NCI-H1092 treated with DMSO at 0.1 percent for 48 hours (cell line): Measurements from ENCODE around the gene CCDC170.
A peak's percentile ranks its signal among the peaks of the same experiment; 100 is the strongest.
"Not testable (repeated sequence)": the region's sequence is repeated elsewhere in the genome, so short reads cannot be mapped to it uniquely, and the experiment has no call there.

ENCODE experiments used
- DNase-seq: peaks from one replicate; lab custom pipeline; 2025; lab: John Stamatoyannopoulos, UW

CCDC170 gene, protein sequence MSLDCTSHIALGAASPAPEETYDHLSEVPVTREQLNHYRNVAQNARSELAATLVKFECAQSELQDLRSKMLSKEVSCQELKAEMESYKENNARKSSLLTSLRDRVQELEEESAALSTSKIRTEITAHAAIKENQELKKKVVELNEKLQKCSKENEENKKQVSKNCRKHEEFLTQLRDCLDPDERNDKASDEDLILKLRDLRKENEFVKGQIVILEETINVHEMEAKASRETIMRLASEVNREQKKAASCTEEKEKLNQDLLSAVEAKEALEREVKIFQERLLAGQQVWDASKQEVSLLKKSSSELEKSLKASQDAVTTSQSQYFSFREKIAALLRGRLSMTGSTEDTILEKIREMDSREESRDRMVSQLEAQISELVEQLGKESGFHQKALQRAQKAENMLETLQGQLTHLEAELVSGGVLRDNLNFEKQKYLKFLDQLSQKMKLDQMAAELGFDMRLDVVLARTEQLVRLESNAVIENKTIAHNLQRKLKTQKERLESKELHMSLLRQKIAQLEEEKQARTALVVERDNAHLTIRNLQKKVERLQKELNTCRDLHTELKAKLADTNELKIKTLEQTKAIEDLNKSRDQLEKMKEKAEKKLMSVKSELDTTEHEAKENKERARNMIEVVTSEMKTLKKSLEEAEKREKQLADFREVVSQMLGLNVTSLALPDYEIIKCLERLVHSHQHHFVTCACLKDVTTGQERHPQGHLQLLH

DNA sequence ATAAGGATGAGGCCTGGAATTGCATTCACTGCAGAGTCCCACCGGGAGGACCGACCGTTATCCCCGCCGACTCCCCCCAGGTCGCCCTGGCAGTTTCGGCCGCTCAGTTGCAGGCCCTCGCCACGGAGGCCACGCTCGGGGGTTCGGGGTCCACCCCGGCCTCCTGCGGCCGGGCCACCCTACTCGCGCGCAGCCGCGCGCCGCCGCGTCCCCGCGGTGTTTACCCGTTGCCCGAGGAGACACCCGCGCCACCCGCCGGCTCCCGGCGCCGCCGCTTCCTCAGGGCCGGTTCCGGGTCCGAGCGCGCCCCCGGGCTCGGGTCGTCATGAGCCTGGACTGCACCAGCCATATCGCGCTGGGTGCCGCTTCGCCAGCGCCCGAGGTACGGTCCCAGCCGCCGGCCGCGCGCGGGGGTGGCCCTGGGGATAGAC lies at the start of gene CCDC170:
CCDC170 (plus strand) TSS at position 214 of the 431 bp plus-strand sequence; CDS start at position 326, 112 bp downstream.
- DNase-seq, result no peak

DNA sequence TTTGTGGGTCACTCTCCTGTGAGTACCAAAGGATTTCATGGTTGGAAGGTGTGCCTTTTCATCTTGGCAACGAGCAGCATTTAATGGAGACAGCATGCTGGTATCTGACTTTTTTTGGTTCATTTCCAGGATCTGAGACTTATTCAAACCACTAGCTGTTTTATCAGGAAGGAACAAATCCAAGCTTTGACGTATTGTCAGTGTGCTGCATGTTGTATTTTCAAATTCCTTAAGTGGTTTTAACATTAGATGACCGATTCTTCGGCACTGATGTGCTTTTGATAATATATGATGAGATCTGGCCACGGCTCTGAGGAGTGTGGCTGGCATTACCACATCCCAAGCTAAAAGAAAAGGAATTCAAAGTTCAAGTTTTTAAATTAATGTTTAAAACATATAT lies 48.3 kb upstream of the CCDC170 start:
- DNase-seq, result no peak

DNA sequence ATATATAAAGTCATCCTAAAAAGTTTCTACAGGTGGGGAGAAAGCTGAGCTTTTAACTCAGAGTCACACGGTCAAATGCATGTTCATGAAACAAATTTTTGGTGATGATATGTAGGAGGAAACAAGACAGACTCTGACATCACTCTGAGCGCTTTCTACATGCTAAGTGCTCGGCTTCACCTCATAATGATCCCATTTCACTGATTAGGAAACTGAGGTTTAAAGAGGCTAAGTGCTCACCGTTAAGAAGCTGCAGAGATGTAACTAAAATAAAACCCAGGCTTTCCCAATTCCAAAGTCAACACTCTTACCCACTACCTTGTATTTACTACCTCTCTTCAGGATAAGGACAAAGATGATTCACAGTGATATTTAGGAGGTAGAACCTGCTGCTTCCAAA lies 46.6 kb upstream of the CCDC170 start:
- no peak for DNase-seq

DNA sequence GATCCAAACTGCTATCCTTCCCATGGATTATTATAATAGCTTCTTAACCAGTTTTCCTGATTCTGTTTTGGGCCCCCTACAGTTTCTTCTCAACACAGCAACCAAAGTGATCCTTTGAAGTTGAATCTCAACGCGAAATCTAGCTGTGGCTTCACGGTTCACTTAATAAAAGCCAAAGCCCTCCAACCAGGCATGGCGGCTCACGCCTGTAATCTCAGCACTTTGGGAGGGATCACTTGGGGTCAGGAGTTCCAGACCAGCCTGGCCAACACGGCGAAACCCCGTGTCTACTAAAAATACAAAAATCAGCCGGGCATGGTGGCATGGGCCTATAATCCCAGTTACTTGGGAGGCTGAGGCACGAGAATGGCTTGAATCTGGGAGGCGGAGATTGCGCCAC lies 45.2 kb upstream of the CCDC170 start:
- no peak for DNase-seq

DNA sequence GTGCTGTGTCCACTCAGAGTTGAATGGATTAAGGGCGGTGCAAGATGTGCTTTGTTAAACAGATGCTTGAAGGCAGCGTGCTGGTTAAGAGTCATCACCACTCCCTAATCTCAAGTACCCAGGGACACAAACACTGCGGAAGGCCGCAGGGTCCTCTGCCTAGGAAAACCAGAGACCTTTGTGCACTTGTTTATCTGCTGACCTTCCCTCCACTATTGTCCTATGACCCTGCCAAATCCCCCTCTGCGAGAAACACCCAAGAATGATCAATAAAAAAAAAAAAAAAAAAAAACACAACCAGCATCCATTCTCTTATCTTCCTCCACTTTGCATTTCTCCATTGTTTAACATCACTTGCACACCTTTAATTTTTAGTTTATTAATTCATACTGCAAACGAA lies 42.9 kb upstream of the CCDC170 start:
- DNase-seq, result not testable (repeated sequence)

DNA sequence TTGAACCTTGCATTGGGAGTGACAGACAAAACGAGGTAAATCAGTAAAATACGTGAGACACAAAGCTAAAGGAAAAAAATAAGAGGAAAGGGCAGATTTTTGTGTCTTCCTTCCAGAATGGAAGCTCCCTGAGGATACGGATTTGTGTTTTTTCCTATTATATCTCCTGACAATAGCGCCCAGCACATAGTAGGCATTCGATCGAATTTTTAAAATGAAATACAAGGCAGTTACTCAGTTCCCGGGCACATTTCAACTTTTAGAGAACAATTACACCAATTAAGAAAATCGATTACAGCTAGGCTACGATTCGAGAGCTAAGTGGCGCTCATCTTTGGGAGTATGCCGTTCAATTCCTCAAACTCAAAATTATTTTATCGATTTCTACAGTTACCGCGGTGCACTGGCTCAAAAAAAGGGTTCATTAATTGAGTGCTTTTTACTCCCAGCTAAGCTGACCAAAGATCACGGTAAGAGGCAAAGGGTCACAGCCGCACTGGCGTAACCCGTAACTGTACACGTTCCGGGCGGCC lies 42.3 kb upstream of the CCDC170 start:
- no peak for DNase-seq

DNA sequence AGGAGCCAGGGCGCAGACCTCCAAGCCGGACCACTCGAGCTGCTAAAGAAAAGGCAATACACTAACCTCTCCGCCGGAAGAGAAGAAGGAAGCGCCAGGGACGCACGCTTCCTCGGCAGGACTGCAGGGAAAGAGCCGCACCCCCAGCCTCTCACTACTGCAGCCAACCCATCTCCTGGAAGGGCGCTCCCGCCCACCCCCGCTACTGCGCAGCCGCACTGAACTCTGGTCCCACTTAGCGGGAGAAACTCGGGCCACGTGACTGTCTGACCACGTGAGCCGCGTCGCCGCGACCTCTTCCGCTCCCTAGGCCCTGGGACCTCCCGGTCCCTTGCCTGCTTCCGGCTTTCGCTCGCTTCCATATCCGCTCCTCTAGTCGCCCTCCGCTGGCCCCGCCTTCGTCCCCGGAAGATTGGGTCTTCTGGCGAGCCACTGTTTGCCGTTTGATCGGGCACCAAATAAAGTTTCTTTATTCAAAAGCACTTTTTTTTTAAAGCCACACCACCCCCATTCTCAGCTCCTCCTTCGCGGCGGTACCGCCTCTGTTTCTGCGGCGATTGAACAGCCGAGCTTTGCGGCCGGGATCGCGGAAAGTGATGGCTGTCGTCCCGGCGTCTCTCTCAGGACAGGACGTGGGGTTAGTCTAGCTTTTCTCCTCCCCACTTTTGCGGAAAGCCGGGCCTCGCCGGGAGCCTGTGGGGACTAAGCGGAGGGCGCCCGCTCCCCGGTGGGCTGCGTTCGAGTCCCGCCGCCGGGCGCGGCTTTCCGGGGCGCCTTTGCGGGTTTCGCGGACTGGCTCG lies 41.7 kb upstream of the CCDC170 start, which contains the start of gene RMND1:
RMND1 (minus strand) TSS at position 177 of the 800 bp plus-strand sequence. CDS start 6,315 bp downstream, outside the sequence.
- peak; percentile 100 for DNase-seq

DNA sequence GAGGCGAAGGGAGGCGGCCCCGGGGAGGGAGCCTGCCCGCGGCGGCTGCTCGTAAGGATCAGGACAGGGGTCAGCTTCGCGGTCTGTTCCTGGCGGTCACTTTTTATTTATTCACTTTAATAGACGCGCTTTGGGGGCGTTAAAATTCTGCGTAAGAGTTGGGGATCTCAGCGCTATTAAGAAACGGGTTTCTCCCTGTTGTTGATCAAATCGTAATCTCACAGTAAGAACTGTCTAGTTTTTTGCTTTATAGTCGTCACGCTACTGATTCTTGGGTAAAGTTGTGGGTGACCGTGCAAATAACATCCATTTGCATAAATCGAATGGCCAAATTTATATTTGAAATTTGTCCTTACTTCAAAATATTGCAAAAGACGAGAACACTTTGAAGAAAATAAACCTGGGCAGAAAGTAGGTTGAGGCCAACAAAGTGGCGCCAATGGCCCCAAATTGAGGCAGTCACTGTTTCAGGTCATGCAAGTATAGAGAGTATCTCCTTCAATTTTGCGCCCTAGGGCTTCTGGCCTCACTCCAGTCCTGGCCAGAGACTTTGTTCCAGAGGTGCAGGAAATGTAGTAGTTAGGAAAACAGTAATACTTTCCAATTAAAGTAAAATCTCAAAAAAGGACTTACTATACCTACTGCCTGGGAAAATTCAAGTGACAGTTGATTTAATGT lies 40.9 kb upstream of the CCDC170 start:
- DNase-seq, result peak; percentile 51

DNA sequence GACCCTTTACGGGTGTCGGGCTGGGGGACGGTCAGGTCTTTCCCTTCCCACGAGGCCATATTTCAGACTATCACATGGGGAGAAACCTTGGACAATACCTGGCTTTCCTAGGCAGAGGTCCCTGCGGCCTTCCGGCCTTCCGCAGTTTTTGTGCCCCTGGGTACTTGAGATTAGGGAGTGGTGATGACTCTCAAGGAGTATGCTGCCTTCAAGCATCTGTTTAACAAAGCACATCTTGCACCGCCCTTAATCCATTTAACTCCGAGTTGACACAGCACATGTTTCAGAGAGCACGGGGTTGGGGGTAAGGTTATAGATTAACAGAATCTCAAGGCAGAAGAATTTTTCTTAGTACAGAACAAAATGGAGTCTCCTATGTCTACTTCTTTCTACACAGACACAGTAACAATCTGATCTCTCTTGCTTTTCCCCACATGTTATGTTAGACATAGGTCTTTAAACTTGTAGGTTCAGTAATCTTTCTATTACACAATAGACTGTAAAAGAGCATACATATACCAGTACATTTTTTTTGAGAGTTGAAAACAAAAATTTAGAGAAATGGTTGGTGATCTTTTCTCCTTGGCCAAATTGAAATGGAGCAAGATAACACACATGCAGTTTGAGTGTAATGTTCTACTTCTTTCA lies 37.9 kb upstream of the CCDC170 start:
- not testable (repeated sequence) for DNase-seq

DNA sequence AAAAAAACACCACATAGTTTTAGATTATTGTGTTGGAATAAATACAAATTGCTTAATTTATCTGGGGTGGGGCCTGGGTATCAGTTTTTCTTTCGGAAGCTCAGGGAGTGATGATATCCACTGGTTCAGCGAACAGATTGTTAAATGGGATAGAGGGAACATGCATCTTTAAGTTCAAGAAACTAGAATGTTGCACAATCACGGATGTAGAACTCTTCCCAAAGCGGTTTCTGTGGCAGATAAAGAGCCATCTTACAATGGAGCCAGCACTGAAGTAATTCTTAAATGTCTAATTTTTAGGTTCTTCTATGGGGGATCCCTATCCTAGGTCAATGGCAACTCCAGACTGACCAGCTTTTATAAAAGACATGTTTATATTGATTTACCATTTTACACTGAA lies 32.1 kb upstream of the CCDC170 start:
- DNase-seq, result no peak

DNA sequence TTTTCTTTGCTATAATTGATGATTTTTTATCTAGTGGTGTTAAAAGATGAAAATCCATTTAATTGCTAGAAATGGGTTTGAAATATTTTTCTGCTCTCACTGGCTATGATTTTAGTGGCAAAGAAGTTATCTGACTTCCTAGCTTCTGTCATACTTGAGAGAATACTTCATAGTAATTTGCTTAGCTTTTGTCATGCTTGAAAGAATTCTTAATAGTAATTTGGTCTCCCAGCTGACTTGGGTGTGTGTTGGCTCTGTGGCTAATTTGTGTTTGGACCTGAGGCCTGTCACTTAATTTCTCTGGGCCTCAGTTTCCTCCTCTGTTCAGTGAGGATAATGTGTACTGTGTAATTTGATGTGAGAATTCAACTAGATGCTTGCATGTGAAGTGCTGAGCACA lies 29.1 kb upstream of the CCDC170 start:
- DNase-seq, result no peak

DNA sequence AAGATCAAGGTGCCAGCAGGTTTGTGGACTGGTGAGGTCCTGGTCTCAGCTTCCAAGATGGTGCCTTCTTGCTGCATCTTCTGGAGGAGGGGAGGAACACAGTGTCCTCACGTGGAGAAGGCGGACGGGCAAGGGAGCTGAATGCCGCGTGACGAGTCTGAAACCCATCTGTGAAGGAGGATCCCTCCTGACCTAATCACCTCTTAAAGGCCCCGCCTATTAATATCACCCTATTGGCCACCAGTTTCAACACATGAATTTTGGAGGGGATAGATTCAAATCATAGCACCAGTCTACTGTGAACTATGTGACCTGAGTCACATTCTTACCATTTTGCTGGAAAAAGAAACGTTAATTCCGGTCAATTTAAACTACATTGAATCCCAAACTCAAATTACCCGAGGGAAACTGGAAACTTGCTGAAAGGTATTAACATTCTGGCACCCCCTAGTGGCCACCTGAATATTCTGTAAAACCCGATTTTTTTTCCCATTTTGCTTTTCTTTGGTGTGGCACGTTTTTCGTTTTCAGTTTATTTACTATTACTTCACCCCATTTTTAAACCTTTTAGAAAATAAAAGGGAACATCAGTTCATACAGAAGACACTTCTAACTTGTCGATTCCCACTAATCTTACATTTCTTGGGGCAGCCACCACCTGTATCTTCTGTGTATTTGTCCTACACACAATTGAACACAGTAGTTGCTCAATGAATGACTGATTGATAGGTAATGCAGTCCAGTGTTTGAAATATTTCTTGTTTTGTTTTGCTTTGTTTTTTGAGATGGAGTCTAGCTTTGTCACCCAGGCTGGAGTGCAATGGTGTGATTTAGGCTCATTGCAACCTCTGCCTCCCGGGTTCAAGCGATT lies 17.9 kb upstream of the CCDC170 start:
- peak; percentile 14 for DNase-seq

DNA sequence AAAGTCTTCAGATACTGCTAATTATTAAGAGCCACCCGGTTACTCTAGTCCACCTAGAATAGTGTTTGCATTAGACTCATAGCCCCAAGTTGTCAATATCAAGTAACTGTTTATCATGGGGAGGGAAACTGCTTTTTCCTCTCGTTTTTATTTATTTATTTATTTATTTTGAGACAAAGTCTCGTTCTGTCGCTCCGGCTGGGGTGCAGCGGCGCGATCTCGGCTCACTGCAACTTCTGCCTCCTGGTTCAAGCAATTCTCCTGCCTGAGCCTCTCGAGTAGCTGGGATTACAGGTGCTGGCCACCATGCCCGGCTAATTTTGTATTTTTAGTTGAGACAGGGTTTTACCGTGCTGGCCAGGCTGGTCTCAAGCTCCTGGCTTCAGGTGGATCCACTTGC lies 16.1 kb upstream of the CCDC170 start:
- no peak for DNase-seq

DNA sequence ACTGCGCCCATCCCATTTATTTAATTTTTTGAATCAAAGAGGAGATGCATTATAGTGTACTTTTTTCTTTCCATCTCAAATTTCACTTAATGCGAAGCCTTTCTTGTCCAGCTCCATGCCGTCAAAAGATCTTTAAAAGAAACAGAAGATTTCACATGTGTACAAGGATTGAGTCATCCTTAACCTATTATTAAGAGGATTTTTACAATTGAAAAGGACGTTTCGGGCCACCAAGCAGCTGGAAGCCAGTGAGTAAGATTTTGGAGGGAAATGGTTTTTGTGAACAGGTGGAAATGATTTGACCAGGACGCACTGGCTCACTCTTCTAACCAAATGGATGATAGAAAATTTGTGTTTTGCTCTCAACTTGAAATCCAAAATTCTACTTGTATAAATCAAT lies 15.1 kb upstream of the CCDC170 start:
- DNase-seq, result no peak

DNA sequence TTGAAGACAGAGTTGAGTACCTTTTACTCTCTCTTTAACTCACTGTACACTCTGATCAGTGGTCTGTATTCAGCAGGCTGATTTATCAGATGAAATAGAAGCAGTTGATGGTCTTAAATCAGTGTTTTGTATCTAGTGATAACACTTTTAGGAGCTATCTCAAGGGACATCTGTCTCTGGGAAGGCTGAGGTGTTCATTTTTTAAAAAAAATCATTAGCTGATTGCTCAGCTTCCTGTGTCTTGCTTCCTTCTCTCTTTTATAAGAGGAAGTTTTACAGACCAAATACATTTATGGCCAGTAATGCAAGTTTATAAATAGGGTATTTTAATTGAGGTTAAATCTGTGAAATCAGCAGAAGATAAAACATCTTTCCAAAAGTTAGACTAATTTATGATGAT lies 12.0 kb upstream of the CCDC170 start:
- DNase-seq, result no peak

DNA sequence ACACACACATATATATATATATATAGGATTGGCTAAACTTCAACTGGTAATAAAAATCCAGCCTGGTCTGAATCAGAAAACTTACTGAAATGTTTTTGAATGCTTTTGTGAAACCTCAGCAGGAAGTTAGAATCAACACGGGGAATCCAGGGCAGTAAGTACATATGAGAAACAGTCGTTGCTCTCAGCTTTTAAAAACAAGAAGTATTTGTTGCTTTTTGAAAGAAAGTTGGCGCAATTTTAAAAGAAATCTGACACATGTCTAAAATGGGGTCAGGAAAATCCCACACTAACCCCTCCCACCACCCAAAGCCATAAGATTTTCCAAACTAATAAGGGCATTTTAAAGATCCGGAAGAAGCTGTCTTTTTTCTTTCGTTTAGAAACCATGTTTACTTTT lies 11.5 kb upstream of the CCDC170 start:
- no peak for DNase-seq

DNA sequence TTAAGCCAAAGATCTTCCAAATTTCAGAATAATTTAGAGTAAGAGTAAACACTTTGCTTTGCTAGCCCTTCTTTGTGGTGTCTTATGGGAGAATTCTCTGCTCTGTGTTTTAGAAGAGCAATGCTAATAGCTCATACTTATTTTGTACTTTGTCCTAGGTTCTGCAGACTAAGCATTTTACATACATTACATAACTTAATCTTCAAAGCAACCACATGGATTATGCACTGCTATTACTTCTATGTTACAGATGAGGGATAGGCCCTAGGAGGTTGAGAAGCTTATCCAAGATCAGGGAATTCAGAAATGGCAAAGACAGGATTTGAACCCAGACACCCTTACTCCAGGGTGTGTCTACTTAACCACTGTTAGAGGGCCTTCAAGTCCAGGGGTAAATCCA lies 9.8 kb upstream of the CCDC170 start:
- DNase-seq, result no peak

DNA sequence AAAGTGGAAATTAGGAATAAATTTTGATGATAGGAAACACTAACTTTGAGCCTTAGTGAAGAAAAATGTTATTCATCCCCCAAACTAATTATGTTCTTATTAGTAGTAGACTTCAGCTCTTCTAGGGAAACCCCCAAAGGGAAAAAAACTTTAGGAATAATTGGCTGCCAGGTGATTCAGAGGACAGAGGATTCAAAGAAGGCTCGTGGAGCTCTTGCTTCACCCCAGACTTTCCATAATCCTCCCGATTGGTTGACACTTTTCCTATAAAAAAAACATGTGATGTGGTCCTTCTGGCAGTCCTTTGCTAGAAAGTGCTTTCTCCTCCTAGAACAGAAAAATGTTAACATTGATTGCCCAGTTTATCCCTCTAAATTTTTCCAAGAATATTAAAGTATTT lies 5.6 kb upstream of the CCDC170 start:
- no peak for DNase-seq

DNA sequence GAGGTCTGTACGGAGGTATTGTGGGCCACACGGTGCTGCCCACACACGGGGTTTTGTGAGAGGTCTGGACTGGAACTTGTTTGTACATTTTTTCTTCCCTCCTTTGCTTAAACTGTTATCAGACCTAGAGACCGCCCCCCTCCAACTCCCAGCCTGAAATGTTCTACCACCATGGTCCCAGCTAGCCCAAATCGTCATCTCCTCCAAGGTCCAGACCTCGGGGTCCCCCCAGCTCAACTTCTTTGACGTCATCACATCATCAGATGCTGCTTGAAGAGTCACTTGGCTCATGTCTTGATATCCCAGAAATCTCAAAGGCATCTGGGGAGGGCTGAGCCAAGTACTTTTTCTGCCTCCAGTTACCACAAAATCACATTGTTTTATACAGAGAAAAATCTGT lies 2.8 kb upstream of the CCDC170 start:
- DNase-seq, result no peak

DNA sequence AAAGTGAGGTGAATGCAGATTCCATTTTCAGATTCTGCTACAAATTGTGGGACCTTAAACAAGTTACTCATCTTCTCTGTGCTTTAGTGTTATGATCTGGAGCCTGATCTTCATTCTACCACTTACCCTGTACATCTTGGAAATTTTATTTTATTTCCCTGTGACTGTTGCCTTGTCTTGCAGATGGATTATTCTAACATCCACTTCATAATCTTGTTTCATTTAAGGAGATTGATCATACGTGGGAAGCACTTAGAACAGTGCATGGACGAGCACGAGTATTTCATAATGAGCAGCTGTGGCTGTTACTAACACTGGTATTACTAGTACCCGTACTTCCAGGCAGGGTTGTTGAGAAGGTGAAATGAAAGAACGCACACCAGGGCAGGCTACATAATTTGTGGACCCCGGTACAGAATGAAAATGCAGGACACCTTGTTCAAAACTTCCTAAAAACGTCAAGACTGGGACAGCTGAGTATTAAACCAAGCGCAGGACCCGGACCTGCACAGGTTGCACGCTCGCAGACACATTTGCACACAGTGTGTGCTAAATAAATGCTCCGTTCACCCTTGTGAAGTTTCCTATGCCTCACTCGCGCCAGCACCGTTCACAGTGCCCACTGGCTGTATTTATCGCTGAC lies 535 bp upstream of the CCDC170 start:
- DNase-seq, result no peak
